Vagina (tissue), 2 donors: ENCODE measurements around the gene PIWIL1.

ENCODE experiments used
- POLR2A ChIP-seq, 2 donors: fragments of 450-650 bp; IDR thresholded peaks; one replicate each; pipeline ENCODE4 v1.6.1; 2017; ENCODE audit warnings: antibody characterized with exemption in 2 of 2, mild to moderate bottlenecking in 2 of 2, moderate library complexity in 2 of 2
- POLR2AphosphoS5 ChIP-seq, 2 donors: sonication (generic); formaldehyde crosslinking; IDR thresholded peaks; one replicate each; pipeline ENCODE4 v1.9.0; 2017; ENCODE audit warnings: antibody characterized with exemption in 2 of 2, mild to moderate bottlenecking in 2 of 2, low read depth in 1 of 2; ENCODE audit not compliant: insufficient read depth in 1 of 2

DNA sequence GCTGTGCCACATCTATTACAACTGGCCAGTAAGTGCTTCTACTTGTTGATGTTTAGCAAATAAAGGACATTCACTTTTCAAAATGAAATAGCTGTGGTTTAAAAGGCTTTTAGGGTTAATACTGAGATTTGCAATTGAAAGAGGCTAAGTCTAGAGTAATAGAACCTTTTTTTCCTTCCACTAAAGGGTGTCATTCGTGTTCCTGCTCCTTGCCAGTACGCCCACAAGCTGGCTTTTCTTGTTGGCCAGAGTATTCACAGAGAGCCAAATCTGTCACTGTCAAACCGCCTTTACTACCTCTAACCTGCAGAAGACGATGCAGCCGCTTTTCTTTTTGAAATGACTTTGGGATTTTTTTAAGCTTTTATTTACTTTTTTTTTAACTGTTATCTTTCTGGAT, 33.6 kb downstream of the PIWIL1 start:
- TF ChIP-seq POLR2AphosphoS5 (IDR thresholded peaks at IDR 0.05; ENCODE audit: insufficient read depth in 1 of 2, low read depth in 1 of 2): no peak
- TF ChIP-seq POLR2A (IDR thresholded peaks at IDR 0.05): no peak
